ENCODE measurements around the gene PRR18. TPM values are rescaled to one million over a fixed set of nuclear protein-coding genes. Genes with fewer than 3 reads are reported as not detected.

The PRR18 gene
- total RNA-seq, 1 experiment from 2014 or later: not detected

GRCh38 chr6:166281104-166281503 is 27.1 kb downstream of the PRR18 start:
- no peak overlapping the region for H3K14ac ChIP-seq (ENCODE audit: insufficient read depth, low read length)
- no peak overlapping the region for H2AK5ac ChIP-seq (ENCODE audit: insufficient read length, low read length)
- no peak overlapping the region for H3K23ac ChIP-seq (ENCODE audit: insufficient read length, low read depth, low read length)
- H3K9me3 ChIP-seq (ENCODE audit: control insufficient read depth, low read depth, low read length): no peaks in the 10 kb centered on the region
- no peak overlapping the region for H2BK20ac ChIP-seq (ENCODE audit: low read depth, low read length, poor library complexity, severe bottlenecking)
- no peak for TF ChIP-seq CTCF (conservative IDR thresholded peaks at IDR 0.05)
- H2BK15ac ChIP-seq (ENCODE audit: low read depth, low read length): no peak overlapping the region
- no peak for DNase-seq
- no peaks in the 10 kb centered on the region for H3K4me1 Mint-ChIP-seq
- H3K9me3 Mint-ChIP-seq: no peaks in the 10 kb centered on the region
- no peaks in the 10 kb centered on the region for H3K79me2 ChIP-seq (ENCODE audit: insufficient read depth, low read length)
- H4K91ac ChIP-seq (ENCODE audit: insufficient read length, low read depth, low read length): no peak overlapping the region
- no peak overlapping the region for H3K4me3 Mint-ChIP-seq
- no peak overlapping the region for H2BK12ac ChIP-seq (ENCODE audit: insufficient read length, low read depth, low read length)
- H3K36me3 Mint-ChIP-seq (ENCODE audit: insufficient read depth in 1 of 3, low read depth in 3 of 3): no peaks in the 10 kb centered on the region; a peak in 1 of 7 replicates
- H3K79me1 ChIP-seq (ENCODE audit: insufficient read depth, low read depth, low read length, poor library complexity, severe bottlenecking): no peaks in the 10 kb centered on the region
- no peaks in the 10 kb centered on the region for H3K23me2 ChIP-seq (ENCODE audit: insufficient read length, low read depth, low read length, poor library complexity, severe bottlenecking)
- H2BK5ac ChIP-seq (ENCODE audit: insufficient read length, low read length): no peak overlapping the region
- no peaks in the 10 kb centered on the region for H4K20me1 ChIP-seq (ENCODE audit: control insufficient read depth, insufficient read depth, insufficient read length)
- H3K27ac Mint-ChIP-seq: no peak overlapping the region; a peak in 1 of 7 replicates
- no peak overlapping the region for H3K56ac ChIP-seq (ENCODE audit: insufficient read length, low read depth, low read length)
- no peak overlapping the region for H3K27ac ChIP-seq (ENCODE audit: insufficient read length, low read depth, low read length)
- no peak overlapping the region for H2BK120ac ChIP-seq (ENCODE audit: low read depth, low read length, poor library complexity, severe bottlenecking)
- H4K5ac ChIP-seq (ENCODE audit: insufficient read length, low read depth, low read length): no peak overlapping the region
- no peak overlapping the region for H3K18ac ChIP-seq (ENCODE audit: insufficient read length, low read depth, low read length)
- H3K27me3 Mint-ChIP-seq (ENCODE audit: low read depth): peaks cover 59% of the 10 kb centered on the region
- no peaks in the 10 kb centered on the region for H3K4me1 ChIP-seq (ENCODE audit: insufficient read depth, low read length)
- no peak overlapping the region for H3K4ac ChIP-seq (ENCODE audit: low read depth, low read length)
- H3K4me2 ChIP-seq (ENCODE audit: insufficient read depth, insufficient read length, low read length): no peak overlapping the region
- WGBS (ENCODE audit: extremely low coverage, insufficient read length, low lambda C conversion rate): no CpG with 5 or more reads among the region's 9 CpGs
- no peak overlapping the region for H2AFZ ChIP-seq (ENCODE audit: low read length)
- H4K8ac ChIP-seq (replicated peaks; ENCODE audit: insufficient read length, low read depth, low read length): no peak overlapping the region
- H3K9ac ChIP-seq (ENCODE audit: extremely low read depth, insufficient read length, low read length): no peak overlapping the region
- no peak overlapping the region for H3T11ph ChIP-seq (ENCODE audit: low read length)
- H3K27me3 ChIP-seq (ENCODE audit: insufficient read depth, low read length): no peaks in the 10 kb centered on the region; the same call in 1 of the 2 replicates
